ENCODE data around the gene CLPTM1L. TPM values are rescaled to one million over a fixed set of nuclear protein-coding genes. Genes with fewer than 3 reads are reported as not detected.
"Not testable (repeated sequence)": the region's sequence is repeated elsewhere in the genome, so short reads cannot be mapped to it uniquely, and the experiment has no call there.

Gene CLPTM1L
- total and polyA plus RNA-seq, 2 experiments from 2014 or later, result 129 to 130 TPM

GRCh38 chr5:1292846-1293415, 52.0 kb downstream of the CLPTM1L start:
- no peaks in the 10 kb centered on the region for H4K20me1 ChIP-seq (ENCODE audit: insufficient read depth, poor library complexity, severe bottlenecking)
- DNase-seq (ENCODE audit: low spot score), result peak; percentile 2
- WGBS (ENCODE audit: low lambda C conversion rate, missing lambda C conversion rate), result 95% methylated on average over 30 of the region's 30 CpGs
- H3K79me2 ChIP-seq, result no peaks in the 10 kb centered on the region
- H3K36me3 ChIP-seq (replicated peaks; ENCODE audit: insufficient read depth, low read depth), result no peaks in the 10 kb centered on the region
- H3K4me3 ChIP-seq, result no peak overlapping the region
- H3K27me3 ChIP-seq, result peaks cover 26% of the 10 kb centered on the region
- H3K27ac ChIP-seq, result no peak overlapping the region
- no peaks in the 10 kb centered on the region for H3K9me2 ChIP-seq (replicated peaks; ENCODE audit: insufficient read depth)
- no peak overlapping the region for H2AFZ ChIP-seq
- H3K4me1 ChIP-seq (ENCODE audit: insufficient read depth), result no peaks in the 10 kb centered on the region
- H3K4me2 ChIP-seq, result no peak overlapping the region
- no peaks in the 10 kb centered on the region for H3K9me3 ChIP-seq (ENCODE audit: low read depth)
- TF ChIP-seq CTCF (IDR thresholded peaks at IDR 0.05; ENCODE audit: poor library complexity) (no peak), EZH2 (IDR thresholded peaks at IDR 0.05; ENCODE audit: borderline replicate concordance) (no peak), EZH2phosphoT487 (IDR thresholded peaks at IDR 0.05; ENCODE audit: low read depth, severe bottlenecking, unreplicated experiment) (no peak)

GRCh38 chr5:1292139-1292538, 52.8 kb downstream of the CLPTM1L start:
- TF ChIP-seq EZH2 (IDR thresholded peaks at IDR 0.05; ENCODE audit: borderline replicate concordance), result no peak
- TF ChIP-seq EZH2phosphoT487 (IDR thresholded peaks at IDR 0.05; ENCODE audit: low read depth, severe bottlenecking, unreplicated experiment), result no peak
- TF ChIP-seq CTCF (IDR thresholded peaks at IDR 0.05; ENCODE audit: poor library complexity), result no peak
- Histone ChIP-seq H3K27ac (no peak overlapping the region), H3K9me2 (replicated peaks; ENCODE audit: insufficient read depth) (no peaks in the 10 kb centered on the region), H3K4me2 (no peak overlapping the region), H3K4me1 (ENCODE audit: insufficient read depth) (no peaks in the 10 kb centered on the region), H3K36me3 (replicated peaks; ENCODE audit: insufficient read depth, low read depth) (no peaks in the 10 kb centered on the region), H3K9me3 (ENCODE audit: low read depth) (no peaks in the 10 kb centered on the region), H3K4me3 (no peak overlapping the region), H4K20me1 (ENCODE audit: insufficient read depth, poor library complexity, severe bottlenecking) (no peaks in the 10 kb centered on the region), H3K79me2 (no peaks in the 10 kb centered on the region), H2AFZ (no peak overlapping the region), H3K27me3 (peaks cover 22% of the 10 kb centered on the region)
- DNase-seq (ENCODE audit: low spot score), result no peak
- WGBS (ENCODE audit: low lambda C conversion rate, missing lambda C conversion rate), result 79% methylated on average over 6 of the region's 6 CpGs

GRCh38 chr5:1291611-1292080, 53.3 kb downstream of the CLPTM1L start:
- no peaks in the 10 kb centered on the region for H4K20me1 ChIP-seq (ENCODE audit: insufficient read depth, poor library complexity, severe bottlenecking)
- H3K36me3 ChIP-seq (replicated peaks; ENCODE audit: insufficient read depth, low read depth), result no peaks in the 10 kb centered on the region
- H3K4me3 ChIP-seq, result no peak overlapping the region
- H3K9me3 ChIP-seq (ENCODE audit: low read depth), result no peaks in the 10 kb centered on the region
- H3K9me2 ChIP-seq (replicated peaks; ENCODE audit: insufficient read depth), result no peaks in the 10 kb centered on the region
- no peak overlapping the region for H3K27ac ChIP-seq
- H3K79me2 ChIP-seq, result no peaks in the 10 kb centered on the region
- H2AFZ ChIP-seq, result no peak overlapping the region
- H3K27me3 ChIP-seq, result peaks cover 20% of the 10 kb centered on the region
- TF ChIP-seq EZH2 (IDR thresholded peaks at IDR 0.05; ENCODE audit: borderline replicate concordance) (no peak), CTCF (IDR thresholded peaks at IDR 0.05; ENCODE audit: poor library complexity) (no peak), EZH2phosphoT487 (IDR thresholded peaks at IDR 0.05; ENCODE audit: low read depth, severe bottlenecking, unreplicated experiment) (no peak)
- no peak for DNase-seq (ENCODE audit: low spot score)
- H3K4me2 ChIP-seq, result no peak overlapping the region
- no peaks in the 10 kb centered on the region for H3K4me1 ChIP-seq (ENCODE audit: insufficient read depth)
- 88% methylated on average over 24 of the region's 24 CpGs for WGBS (ENCODE audit: low lambda C conversion rate, missing lambda C conversion rate)

GRCh38 chr5:1290956-1291355, 53.9 kb downstream of the CLPTM1L start:
- WGBS (ENCODE audit: low lambda C conversion rate, missing lambda C conversion rate), result 88% methylated on average over 10 of the region's 24 CpGs
- not testable (repeated sequence) for H2AFZ ChIP-seq; H3K9me2 ChIP-seq (replicated peaks; ENCODE audit: insufficient read depth); H4K20me1 ChIP-seq (ENCODE audit: insufficient read depth, poor library complexity, severe bottlenecking); H3K9me3 ChIP-seq (ENCODE audit: low read depth); DNase-seq (ENCODE audit: low spot score); H3K4me2 ChIP-seq; H3K79me2 ChIP-seq; H3K27ac ChIP-seq; H3K36me3 ChIP-seq (replicated peaks; ENCODE audit: insufficient read depth, low read depth); H3K4me1 ChIP-seq (ENCODE audit: insufficient read depth); H3K4me3 ChIP-seq
- peaks cover 13% of the 10 kb centered on the region for H3K27me3 ChIP-seq

GRCh38 chr5:1289559-1289958, 55.3 kb downstream of the CLPTM1L start:
- not testable (repeated sequence) for H3K4me2 ChIP-seq; H2AFZ ChIP-seq; H3K36me3 ChIP-seq (replicated peaks; ENCODE audit: insufficient read depth, low read depth); H3K27me3 ChIP-seq; H3K9me3 ChIP-seq (ENCODE audit: low read depth); H3K4me1 ChIP-seq (ENCODE audit: insufficient read depth); H3K79me2 ChIP-seq; DNase-seq (ENCODE audit: low spot score); H4K20me1 ChIP-seq (ENCODE audit: insufficient read depth, poor library complexity, severe bottlenecking); H3K9me2 ChIP-seq (replicated peaks; ENCODE audit: insufficient read depth); H3K4me3 ChIP-seq; H3K27ac ChIP-seq
- no CpG with 5 or more reads among the region's 32 CpGs for WGBS (ENCODE audit: low lambda C conversion rate, missing lambda C conversion rate)
